Parathyroid adenoma (tissue), 2 donors: ENCODE data around the gene CDH13.

Experiments used
- H2AFZ ChIP-seq: fragments of 300-600 bp; sonication (generic); one replicate; pipeline ENCODE4 v1.7.0; 2017; ENCODE audit warnings: antibody characterized with exemption, mild to moderate bottlenecking
- H3K27ac ChIP-seq: fragments of 300-600 bp; sonication (generic); one replicate; pipeline ENCODE4 v1.7.0; 2017
- H3K27me3 ChIP-seq: fragments of 300-600 bp; sonication (generic); one replicate; pipeline ENCODE4 v1.7.0; 2017; ENCODE audit warnings: low read length; ENCODE audit not compliant: control insufficient read depth, insufficient read depth
- H3K36me3 ChIP-seq: fragments of 300-600 bp; sonication (generic); one replicate; pipeline ENCODE4 v1.7.0; 2017; ENCODE audit warnings: low read length; ENCODE audit not compliant: control insufficient read depth, insufficient read depth
- H3K4me1 ChIP-seq: fragments of 300-600 bp; sonication (generic); one replicate; pipeline ENCODE4 v1.7.0; 2017; ENCODE audit warnings: control low read depth
- H3K4me2 ChIP-seq: fragments of 300-600 bp; sonication (generic); one replicate; pipeline ENCODE4 v1.7.0; 2017; ENCODE audit warnings: low read length
- H3K4me3 ChIP-seq: fragments of 300-600 bp; sonication (generic); one replicate; pipeline ENCODE4 v1.7.0; 2017; ENCODE audit warnings: low read depth, low read length
- H3K79me2 ChIP-seq: fragments of 300-600 bp; sonication (generic); one replicate; pipeline ENCODE4 v1.7.0; 2017; ENCODE audit warnings: control low read depth
- H3K9ac ChIP-seq: fragments of 300-600 bp; sonication (generic); one replicate; pipeline ENCODE4 v1.7.0; 2017; ENCODE audit warnings: mild to moderate bottlenecking
- H3K9me3 ChIP-seq: fragments of 300-600 bp; sonication (generic); one replicate; pipeline ENCODE4 v1.7.0; 2017; ENCODE audit warnings: low read length; ENCODE audit not compliant: control insufficient read depth
- TF ChIP-seq, protein P1 (sequence below): fragments of 300-600 bp; sonication (generic); IDR thresholded peaks from one replicate; pipeline ENCODE4 v1.7.0; 2017; ENCODE audit warnings: antibody characterized with exemption, mild to moderate bottlenecking
- donor health status: primary hyperparathyroidism.

The CDH13 gene

DNA sequence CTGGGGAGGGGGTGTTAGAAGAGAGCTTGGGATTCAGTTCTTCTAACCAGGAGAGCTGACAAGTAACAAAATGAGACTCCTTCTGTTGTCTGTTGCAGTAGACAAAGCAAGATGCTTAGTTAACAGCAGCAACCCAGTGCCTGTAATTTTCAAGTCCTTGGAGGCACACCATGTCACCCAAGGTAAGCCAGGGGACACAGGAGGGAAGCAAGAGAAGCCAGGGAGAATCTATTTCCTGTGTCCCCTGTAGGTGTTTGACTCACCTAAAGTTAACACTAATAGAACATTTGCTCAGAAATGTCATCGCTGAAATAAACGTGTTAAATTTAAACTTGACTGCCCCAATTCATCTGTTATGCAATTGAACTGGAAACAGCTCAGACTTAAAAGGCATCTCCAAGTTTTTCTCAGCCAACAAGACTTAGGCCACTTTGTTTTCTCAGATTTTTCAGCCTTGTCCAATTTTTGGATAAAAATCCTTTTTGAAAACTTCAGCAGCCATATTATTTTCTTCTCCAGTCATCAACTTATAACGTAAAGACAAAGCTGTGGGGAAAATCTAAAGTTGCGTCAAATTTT is 257.6 kb downstream of the CDH13 start:
- no peaks in the 10 kb centered on the region for H3K79me2 ChIP-seq
- no peak overlapping the region for H3K4me2 ChIP-seq
- TF ChIP-seq, protein P1, sequence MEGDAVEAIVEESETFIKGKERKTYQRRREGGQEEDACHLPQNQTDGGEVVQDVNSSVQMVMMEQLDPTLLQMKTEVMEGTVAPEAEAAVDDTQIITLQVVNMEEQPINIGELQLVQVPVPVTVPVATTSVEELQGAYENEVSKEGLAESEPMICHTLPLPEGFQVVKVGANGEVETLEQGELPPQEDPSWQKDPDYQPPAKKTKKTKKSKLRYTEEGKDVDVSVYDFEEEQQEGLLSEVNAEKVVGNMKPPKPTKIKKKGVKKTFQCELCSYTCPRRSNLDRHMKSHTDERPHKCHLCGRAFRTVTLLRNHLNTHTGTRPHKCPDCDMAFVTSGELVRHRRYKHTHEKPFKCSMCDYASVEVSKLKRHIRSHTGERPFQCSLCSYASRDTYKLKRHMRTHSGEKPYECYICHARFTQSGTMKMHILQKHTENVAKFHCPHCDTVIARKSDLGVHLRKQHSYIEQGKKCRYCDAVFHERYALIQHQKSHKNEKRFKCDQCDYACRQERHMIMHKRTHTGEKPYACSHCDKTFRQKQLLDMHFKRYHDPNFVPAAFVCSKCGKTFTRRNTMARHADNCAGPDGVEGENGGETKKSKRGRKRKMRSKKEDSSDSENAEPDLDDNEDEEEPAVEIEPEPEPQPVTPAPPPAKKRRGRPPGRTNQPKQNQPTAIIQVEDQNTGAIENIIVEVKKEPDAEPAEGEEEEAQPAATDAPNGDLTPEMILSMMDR = no peak
- no peak overlapping the region for H2AFZ ChIP-seq
- H3K9me3 ChIP-seq = no peaks in the 10 kb centered on the region
- H3K27me3 ChIP-seq = no peaks in the 10 kb centered on the region
- no peak overlapping the region for H3K27ac ChIP-seq
- H3K4me3 ChIP-seq = no peak overlapping the region
- no peak overlapping the region for H3K9ac ChIP-seq
- H3K4me1 ChIP-seq = no peaks in the 10 kb centered on the region
- H3K36me3 ChIP-seq = no peaks in the 10 kb centered on the region

DNA sequence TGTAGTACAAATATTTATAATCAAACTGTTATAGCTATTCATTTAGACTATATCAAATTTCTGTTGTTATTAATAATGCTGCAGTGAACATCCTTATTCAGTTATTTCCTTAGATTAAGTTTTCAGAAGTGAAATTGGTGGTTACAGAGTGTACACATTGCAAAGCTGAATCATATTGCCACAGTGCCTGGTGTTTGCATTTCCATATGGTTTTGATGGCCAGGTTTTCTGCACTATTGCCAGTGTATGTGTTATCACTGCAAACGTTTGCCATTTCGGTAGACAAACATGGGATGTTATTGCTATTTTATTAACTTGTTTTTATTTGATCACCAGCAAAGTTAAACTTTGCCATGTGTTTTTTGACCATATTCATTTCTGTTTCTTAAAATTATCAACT is 259.4 kb downstream of the CDH13 start:
- H2AFZ ChIP-seq = no peak overlapping the region
- H3K9me3 ChIP-seq = no peaks in the 10 kb centered on the region
- H3K9ac ChIP-seq = no peak overlapping the region
- no peak overlapping the region for H3K27ac ChIP-seq
- H3K4me1 ChIP-seq = no peaks in the 10 kb centered on the region
- no peak overlapping the region for H3K4me3 ChIP-seq
- no peak overlapping the region for H3K4me2 ChIP-seq
- H3K36me3 ChIP-seq = no peaks in the 10 kb centered on the region
- no peaks in the 10 kb centered on the region for H3K79me2 ChIP-seq
- no peaks in the 10 kb centered on the region for H3K27me3 ChIP-seq
- TF ChIP-seq, protein P1 = no peak

DNA sequence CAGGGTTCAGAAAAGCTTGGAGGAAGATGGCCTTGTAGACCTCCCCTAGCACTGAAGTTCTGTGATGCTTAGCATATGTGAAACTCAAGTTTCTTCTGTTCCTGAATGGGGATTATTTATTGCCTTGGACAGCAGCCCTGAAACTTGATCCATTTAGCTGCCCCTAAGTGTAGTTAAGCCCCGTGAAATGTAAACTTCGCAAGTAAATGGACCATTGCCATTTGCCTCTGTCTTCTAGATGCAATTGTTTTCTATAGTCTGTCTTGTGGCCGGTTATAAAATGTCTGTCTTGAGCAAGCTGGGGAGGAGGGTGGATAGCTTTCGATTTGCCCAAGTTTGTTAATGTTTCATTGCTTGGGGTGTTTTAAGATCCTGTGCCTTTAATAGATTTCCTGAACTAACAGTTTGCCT is 261.8 kb downstream of the CDH13 start:
- Histone ChIP-seq H3K4me1 (no peaks in the 10 kb centered on the region), H3K9ac (no peak overlapping the region), H3K9me3 (no peaks in the 10 kb centered on the region), H3K36me3 (no peaks in the 10 kb centered on the region), H3K27me3 (no peaks in the 10 kb centered on the region), H3K4me3 (no peak overlapping the region), H2AFZ (no peak overlapping the region), H3K4me2 (no peak overlapping the region), H3K79me2 (no peaks in the 10 kb centered on the region), H3K27ac (no peak overlapping the region)
- TF ChIP-seq, protein P1 = no peak

DNA sequence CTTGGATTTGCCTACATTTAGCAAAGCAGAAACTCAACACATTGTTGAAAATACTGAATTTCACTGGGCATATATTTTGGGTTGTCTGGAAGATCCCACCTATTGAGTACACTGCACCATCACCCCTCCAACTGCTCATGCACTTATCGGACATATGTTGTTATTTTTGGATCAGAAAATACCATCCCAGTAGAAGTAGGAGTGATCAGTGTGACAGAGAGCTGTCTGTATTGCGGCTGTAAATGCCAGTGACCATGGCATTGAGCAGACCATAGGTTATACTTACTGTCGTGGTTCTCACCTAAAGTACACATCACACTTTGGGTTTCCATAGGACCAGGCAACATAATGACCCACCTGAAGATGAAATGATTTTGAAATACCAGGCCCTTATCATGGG is 264.7 kb downstream of the CDH13 start:
- Histone ChIP-seq H3K4me2 (no peak overlapping the region), H3K9ac (no peak overlapping the region), H3K4me1 (no peaks in the 10 kb centered on the region), H2AFZ (no peak overlapping the region), H3K9me3 (no peaks in the 10 kb centered on the region), H3K27ac (no peak overlapping the region), H3K4me3 (no peak overlapping the region), H3K79me2 (no peaks in the 10 kb centered on the region), H3K36me3 (no peaks in the 10 kb centered on the region), H3K27me3 (no peaks in the 10 kb centered on the region)
- TF ChIP-seq, protein P1 = no peak

DNA sequence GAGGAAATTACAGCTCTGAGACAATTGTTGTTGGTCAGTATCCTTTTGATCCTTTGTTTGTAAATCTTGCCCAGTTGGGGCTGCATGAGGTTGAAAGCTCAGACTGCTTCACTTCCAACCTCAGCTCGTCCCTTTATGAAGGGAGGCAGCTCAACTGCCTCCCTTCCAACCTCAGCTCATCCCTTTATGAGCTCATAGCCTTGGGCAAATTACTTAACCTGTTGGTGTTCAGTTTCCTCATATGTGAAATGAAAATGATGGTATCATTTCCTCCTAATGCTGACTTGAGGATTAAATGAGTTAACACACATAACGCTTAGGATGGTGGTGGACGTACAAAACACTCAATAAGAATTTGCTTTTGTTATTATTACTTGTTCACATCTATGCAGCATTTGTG is 265.1 kb downstream of the CDH13 start:
- Histone ChIP-seq H3K27me3 (no peaks in the 10 kb centered on the region), H3K36me3 (no peaks in the 10 kb centered on the region), H3K4me1 (no peaks in the 10 kb centered on the region), H3K79me2 (no peaks in the 10 kb centered on the region), H3K4me2 (no peak overlapping the region), H3K9ac (no peak overlapping the region), H3K4me3 (no peak overlapping the region), H2AFZ (no peak overlapping the region), H3K9me3 (no peaks in the 10 kb centered on the region), H3K27ac (no peak overlapping the region)
- TF ChIP-seq, protein P1 = no peak
